NCI-H446 treated with DMSO at 0.1 percent for 48 hours (cell line): Measurements from ENCODE around the gene CCDC188.

Source experiments
- DNase-seq: peaks from one replicate; lab custom pipeline; 2025; lab: John Stamatoyannopoulos, UW

CCDC188 gene

DNA sequence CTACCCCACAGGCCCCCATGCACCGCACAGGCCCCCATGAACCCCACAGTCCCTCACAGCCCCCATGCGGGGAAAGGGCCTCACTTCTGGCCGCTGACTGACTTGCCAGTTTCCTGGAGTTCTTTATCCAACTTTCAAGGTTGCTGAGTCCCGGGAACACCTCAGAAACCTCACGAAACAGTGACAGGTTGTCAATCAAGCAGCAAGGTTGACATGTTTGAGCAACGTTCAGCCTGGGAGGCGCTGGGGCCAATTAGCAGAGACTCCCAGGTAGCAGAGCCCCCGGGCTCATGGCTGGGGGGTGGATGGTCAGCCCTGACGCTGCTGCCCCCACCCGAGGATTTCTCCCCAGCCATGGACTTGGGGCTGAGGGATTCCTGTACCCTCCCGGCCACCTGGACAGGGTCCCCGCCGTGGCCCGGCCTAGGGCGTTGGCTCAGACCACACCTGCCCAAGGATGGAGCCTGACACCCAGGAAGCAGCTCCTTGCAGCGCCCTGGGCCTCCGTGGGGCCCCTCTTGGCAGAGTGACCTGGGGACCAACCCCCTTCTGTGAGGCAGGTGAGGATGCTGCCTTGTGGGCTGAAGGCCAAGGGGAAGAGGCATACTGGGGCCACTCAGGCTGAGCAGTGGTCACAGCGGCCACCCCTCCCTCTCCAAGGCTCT, 33.8 kb upstream of the CCDC188 start:
- no peak for DNase-seq

DNA sequence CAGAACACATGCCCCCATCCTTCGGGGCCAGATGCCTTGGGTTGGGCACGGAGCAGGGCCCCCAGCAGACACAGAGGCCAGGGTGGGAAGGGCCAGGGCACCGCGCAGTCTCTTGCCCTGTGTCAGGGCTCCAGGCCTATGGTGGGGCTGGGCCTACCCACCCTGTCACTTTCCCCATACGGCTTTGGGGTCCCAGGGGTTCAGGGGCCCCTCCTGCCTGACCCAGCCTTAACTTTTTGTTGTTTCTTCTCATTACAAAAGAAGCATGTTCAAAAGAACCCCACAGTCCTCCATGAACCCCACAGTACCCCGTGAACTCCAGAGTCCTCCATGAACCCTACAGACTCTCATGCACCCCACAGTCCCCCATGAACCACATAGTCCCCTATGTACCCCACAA, 33.0 kb upstream of the CCDC188 start:
- DNase-seq = no peak

DNA sequence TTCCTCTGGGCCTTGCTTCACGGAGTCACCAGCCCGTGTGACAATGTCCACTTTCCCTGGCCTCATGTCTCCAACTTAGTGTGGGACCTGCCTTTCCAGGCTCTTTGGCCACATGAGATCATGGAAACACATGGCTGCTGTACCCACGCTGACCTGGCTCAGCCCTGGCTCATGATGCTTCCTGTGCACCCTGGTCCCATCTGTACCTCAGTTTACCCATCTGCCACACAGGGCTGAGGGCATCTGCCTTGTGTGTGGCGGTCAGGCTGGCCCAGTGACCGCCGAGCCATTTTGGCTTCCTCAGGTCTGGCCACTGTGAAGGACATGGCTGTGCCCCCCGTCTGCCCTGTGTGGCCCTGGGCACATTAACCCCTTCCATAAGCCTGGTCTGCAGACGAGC, 32.2 kb upstream of the CCDC188 start:
- DNase-seq = no peak

DNA sequence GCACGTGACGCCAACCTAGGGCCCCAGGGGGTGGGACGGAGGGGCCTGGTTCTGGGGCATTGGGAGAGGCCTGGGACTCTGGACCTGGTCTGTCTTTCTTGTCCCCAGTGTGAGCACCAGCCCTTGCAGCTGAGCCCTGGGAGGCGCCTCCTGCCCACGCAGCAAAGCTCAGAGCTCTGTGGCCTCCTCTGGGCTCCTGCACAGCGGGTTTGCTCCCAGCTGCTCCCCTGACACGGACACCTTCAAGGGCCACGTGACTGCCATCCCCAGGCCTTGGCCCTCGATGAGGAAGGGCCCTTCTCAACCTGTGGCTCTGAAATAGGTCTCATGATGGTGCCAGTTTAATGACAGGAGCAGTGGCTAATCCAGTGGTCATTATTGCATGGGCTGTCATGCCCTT, 31.5 kb upstream of the CCDC188 start:
- DNase-seq = no peak

DNA sequence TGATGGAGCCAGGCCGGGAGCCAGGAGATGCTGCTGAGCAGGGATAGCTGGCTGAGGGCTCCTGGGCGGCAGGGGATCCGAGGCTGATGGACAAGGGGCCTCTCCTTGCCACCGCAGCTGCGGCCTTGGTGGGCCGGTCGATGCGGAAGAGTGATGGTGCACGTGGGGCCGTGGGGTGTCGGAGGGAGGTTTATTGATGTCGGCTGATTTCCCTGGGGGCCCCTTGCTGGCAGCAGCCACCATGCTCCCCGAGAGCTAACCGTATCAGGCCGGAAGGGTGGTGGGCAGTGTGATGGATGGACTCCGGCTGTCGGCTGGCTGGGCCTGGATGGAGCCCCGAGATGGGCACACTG, 31.0 kb upstream of the CCDC188 start:
- DNase-seq = no peak

DNA sequence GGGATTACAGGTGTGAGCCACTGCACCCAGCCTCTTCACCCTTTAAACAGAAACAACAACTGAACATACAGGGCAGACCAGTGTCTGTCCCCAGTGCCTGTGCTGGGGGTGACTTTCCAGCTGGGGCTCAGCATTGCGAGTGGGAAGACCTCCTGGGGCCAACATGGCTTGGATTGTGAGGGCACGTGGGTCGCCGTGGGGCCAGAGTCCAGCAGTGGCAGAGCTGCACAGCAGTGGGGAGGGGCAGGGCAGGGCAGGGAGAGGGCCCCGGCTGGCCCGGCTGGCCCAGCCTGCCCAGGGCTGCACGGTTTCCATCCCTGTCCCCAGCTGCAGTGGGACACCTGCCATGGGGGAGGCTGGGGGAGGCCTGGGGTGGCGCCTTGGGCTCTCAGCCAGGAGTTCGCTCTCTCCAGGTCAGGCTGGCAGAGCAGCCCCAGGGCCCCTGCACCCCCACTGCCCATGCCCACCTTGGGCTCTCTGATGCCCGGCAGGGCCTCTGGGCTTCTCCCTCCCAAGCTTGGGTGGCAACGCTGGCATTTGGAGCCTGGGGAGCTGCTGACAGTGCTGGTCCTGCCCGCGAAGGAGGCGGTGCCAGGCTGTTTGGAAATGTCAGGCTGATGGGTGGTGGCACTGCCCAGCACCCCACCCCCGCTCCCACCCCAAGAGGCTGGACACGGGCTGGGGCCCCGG, 30.5 kb upstream of the CCDC188 start:
- no peak for DNase-seq

DNA sequence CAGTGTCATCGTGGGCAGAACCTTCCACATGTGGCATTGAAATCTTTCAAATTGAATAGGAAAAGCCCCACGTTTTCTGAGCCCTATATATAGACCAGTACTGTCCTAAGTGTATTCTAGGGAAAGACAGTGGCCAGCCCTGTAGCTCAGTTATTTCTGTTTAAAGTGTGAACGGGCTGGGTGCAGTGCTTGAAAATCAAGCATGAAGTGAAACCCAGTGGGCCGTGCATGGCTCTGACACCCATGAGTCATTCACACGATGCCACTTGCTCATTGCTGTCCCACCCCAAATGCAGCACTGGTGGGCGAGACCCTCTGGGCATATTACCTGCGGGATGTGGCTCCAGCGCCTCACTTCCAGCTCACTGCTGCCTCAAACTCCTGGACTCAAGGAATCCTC, 29.8 kb upstream of the CCDC188 start:
- no peak for DNase-seq

DNA sequence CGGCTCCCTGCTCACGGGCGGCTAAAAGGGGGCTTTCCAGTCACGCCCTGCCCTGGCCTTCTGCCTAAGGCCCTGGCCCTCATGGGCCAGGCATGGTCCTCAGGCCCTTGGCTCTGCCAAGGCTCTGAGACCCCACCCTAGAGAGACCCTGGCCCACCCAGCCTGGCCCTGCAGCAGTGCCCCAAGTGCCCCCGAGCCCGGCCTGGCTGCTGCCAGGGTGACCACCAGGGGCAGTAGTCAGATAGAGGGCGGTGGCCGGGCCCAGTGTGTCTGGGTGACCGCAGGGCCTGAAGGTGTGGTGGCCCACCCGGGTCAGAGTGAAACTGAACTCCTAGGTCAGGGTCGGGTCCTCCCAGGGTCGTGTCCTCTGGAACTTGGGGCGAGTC, 29.4 kb upstream of the CCDC188 start:
- no peak for DNase-seq

DNA sequence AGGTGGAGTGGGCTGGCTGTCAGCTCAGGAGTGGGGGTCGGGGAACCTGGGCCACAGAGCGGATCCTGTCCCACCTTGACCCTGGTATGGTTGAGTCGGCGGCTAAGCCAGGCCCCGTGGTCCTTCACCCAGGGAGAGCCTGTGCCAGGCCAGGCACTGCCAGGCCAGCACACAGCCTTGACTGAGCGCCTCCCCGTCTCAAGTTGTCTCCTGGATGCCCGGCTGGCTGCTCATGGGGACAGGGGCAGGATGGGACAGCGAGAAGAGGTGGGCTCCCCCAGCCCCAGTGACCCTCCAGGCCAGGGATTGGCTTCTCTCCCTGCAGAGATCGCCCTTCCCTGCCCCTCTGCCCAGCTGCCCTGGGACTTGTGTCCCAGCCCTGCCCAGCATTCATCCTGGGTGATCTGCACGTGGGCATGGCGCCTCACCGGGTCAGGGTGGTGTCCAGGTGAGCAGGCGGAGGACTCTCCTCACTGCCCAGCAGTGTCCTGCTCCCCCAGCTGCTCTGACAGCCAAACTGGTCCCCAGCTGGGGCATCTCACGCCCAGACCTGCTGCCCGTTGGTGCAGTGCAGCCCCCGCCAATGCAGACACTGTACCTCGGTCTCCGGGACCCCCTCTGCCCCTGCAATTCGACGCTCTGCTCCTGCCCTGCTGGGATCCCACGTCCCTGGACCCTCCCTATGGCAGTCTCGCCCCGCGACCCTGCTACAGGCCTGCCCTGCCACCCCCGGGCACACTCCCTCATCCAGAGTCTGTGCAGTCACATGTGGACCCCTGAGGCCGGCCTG, 28.8 kb upstream of the CCDC188 start:
- no peak for DNase-seq

DNA sequence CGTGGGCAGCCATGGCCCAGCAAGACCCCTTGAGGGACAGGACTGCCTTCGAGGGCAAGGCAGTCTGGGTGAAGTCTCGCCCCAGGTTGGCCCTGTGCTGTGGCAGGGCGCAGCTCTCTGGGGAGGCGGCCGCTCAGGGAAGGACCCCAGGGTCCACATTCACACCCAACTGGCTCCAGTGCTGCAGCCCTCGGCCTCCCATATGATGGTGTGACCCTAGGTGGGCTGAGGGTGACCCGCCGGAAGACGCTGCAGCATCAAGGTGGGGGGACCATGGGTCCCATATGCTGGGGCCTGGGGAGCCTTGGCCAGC, 28.0 kb upstream of the CCDC188 start:
- DNase-seq = no peak

DNA sequence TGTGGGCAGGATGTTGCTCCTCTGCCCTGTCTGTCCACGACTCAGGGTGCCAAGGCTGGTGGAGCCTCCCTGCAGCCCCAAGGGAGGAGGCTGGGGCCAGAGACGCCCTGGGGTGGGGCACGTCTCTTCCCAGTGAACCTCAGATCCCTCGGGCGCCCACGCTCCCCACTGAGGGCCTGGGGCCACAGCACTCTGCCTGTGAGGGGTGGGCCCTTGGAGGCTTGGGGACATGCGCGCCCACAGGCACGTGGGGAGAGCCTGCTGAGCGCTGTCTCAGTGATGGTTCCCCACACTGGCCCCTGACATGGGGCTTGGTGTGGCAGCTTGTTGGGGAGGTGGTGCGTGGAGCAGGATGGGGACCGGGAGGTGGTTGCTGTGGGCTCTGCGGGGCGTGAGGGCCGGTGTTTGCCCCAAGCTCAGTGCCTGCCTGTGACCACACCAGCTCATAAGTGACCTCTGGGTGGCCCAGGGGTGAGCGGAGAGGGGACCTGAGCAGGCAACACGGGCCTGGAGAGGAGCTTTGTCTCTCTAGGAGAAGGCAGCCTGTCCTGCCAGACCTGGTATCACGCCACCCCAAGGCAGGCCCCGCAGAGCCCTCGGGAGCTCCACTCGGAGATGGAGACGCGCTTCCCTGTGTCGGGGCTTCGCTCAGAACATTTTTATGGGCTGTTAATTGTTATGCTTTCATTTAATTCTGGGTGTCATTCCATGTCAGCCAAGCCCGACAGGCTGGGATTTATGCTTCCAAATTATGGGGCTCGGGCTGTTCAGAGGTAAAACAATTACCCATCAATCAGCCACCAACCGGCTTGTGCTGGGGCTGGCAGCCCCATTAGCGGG, 27.4 kb upstream of the CCDC188 start:
- no peak for DNase-seq

DNA sequence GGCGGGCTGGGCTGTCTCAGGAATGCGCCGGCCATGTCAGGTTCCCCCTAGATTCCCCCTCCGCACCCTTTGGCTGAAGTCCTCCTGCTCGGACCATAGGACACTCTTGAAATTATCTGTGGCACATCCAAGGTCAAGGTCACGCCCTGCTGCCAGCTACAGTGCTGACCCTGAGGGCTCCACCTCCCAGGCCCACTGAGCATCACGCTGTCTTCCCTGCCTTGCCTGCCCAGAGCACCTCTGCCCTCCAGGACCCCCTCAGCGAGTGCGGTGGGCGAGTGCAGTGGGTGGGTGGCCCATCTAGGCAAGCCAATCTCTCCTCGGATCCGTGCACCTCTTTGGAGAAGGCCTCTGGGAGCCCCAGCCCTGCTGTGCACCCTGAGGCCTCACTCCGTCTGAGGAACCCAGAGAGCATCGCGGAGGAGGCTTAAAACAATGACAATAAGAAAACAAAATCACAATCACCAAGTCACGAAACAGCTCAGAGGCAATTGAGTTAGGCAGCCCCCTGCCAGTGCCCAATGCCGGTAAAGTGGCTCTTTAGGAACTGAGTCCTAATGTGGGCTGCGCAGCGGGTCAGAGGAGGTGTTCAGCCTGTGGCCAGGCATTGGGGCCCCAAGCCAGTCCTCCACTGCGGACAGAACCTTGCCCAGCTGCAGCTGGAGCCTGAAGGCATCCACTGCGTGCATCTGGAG, 26.5 kb upstream of the CCDC188 start:
- DNase-seq = no peak

DNA sequence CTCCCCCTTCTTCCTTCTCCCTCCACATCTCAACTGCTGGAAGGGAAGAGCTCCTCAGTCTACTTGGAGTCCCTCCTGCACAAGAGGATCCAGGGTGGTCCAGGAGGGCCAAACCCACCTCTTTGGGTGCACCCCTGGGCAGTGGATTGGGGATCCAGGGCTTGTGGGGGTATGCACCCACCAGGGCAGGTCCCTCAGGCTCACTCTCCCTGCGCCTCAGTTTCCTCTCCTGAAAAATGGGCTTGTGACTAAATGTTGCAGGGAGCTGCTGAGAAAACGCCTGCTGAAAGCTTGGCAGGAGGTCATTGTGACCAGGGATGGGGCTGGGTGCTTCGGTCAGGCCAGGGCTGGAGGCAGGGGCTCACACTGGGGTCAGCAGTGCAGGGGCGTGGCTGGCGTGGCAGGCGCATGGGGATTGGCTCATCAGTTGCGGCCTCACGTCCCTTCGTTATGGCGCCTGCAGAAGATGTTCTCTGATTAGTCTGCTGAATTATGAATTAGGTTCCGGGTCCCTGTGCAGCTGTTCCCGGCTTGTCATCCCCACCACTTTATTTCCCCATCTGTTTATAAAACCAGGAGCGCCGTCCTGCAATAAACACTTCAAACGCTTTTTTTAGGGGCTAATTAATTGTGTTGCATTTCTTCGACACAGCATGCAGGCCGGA, 25.7 kb upstream of the CCDC188 start:
- no peak for DNase-seq

DNA sequence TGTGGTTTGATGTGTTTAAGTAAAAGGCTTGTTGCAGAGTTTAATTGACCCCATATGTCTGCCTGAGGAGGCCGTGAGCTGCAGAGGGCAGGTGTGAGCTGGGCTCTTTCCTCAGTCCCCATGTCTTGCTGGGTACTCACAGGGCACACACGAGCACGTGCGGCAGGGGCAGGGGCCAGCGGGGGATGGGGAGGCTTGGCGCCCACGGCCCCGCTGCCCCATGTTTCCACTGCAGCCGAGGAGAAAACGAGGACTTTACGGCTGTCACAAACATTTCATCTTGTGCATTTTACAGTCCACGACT, 24.7 kb upstream of the CCDC188 start:
- no peak for DNase-seq

DNA sequence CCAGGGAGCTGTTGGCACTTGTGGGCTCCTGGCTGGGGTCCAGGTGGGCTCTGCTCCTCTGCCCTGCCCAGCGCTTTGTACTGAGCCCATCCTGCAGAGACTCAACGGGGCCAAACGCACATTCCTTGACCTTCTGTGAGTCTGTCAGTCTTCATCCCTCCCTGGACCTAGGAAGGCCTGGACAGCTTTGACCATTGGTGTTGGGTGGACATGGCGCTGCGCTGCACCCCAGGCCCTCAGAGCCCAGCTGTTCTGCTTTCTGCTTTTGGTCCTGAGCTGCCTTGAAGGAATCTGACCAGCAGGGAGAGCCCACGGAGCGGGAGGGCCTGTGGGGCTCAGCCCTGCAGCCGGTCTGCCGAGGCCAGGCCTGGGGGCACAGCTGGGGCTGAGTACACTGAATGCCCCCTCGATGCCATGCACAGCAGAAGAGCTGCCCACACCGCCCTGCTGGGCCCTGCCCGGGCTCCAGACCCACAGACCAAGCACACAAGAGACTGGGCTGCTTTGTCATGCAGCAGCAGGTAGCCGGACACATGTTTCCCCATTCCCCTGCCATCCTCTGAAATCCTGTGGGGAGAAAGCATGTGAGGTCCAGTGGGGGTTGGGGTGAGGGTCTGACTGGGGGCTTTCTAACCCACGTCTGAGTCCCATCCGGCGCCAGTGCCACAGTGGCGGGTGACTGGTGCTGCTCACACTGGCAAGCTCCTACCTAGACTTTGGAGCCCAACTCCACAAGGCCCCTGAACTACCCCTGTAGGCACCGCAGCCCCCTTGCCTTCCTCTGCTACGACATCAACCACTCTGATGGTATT, 24.1 kb upstream of the CCDC188 start:
- DNase-seq = no peak

DNA sequence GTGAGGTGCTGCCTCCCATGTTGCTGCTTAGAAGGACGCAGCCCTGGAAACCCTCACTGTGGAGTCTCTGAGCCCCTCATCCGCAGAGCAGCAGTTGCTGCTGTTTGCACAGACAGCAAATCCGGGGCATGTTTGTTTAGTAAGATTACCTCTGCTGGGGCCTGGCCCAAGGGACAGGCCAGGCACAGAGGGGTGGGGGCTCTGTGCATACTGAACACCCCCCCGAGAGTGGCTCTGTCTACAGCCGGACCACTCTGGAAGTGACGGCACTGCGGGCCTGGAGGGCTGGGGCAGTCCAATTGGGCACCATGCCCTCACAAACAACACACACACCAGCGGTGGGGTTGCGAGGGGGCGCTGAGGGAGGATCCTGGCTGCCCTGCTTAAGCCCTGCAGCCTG, 22.9 kb upstream of the CCDC188 start:
- DNase-seq = no peak

DNA sequence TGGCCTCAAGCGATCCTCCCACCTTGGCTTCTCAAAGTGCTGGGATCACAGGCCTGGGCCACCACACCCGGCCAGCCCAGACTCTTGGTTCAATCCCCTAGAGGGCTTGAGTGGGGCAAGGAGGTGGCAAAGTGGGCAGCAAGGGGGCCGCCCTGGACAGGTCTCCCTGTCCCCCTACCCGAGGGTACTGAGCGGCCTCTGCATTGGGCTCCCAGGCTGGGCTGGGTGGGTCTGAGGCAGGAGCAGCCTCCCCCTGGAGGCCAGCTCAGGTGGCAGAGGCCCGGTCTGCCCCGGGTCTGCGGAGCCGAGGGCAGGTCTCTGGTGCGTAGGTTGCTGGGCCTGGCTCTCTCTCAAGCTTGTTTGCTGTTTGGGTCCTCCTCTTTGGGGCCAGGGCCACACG, 22.4 kb upstream of the CCDC188 start:
- no peak for DNase-seq

DNA sequence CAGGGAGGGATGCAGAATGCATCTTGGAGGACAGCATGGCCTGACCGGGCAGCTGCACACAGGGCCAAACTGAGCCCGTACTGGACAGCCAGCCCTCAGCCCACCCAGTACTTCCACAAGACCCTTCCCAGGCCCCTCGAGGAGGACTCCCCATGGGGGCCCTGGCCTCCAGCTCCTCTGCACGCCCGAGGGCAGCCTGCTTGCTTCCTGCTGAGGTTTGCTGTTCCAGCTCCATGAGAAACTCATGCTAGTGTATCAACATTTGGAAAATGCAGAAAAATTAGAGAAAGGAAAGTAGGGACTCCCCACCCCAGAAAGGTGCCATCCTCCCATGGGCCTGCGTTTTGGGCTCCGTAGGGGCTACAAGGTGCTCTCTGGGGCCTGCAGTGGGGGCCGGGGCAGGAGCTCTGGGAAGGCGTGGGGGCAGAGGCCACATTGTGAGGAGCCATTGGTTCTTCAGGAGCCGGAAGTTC, 21.3 kb upstream of the CCDC188 start:
- no peak for DNase-seq

DNA sequence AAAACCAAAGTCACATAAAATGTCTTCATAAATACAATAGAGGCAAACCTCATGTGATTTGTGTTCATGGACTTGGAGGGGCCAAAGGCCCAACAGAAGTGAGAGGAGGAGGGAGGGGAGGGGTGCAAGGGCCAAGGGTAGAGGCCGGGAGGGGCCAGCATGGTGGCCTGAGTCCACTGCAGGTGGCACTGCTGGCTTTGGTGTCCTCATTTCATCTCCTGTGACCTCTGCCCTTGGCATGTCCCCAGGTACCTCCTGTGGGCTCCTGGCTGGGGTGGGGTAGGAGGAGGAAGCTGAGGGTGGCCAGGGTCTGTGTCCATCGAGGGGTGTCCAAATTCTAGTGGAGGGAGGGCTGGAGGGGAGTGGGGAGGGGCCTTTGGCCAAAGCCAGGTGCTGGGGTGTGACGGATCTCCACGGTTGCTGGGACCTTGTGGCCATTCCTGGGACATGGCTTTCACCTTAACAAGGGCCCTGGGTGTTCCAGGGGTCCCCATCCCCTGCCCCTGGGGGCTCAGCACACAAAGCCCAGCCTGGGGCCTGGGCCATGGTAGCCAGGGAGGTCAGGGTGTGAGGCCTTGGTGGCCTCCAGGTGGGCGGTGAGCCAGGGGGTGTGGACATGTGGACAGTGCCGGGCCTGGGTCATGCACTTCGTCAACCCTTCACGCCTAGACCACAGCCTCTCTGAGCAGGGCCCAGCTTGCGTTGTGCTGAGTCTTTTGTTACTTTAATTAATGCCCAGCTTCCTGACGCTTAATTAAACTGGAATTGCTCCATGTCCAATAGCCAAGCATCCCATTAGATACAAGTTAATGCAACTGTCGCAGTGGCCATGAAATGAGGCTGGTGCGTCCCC, 20.7 kb upstream of the CCDC188 start:
- DNase-seq = no peak

DNA sequence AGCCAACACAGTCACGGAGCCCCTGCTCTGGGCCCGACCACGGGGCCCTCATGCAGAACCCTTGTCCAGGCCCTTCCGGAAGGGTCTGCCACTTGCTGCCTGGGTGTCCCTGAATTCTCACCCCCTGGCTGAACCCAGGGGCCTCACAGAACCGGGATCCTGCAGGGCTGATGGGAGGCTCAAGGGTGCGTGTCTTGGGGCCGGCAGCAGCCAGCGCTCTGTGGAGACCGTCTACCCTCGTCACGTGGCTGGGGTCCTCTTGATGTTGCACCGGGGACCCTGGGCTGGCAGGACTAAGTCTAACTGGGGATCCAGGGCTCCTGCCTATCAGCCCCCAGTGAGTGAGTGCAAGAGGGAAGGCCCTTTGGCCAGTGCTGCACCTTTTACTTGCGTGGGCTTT, 19.3 kb upstream of the CCDC188 start:
- DNase-seq = no peak
